ENCODE measurements around the gene ZNF549.
A peak's percentile ranks its signal among the peaks of the same experiment; 100 is the strongest.

The ZNF549 gene

GRCh38 chr19:57566396-57567265 lies 39.5 kb downstream of the ZNF549 start:
- H3K9me3 ChIP-seq (ENCODE audit: control insufficient read depth, low read length): peaks cover 2% of the 10 kb centered on the region
- H3K27ac ChIP-seq (ENCODE audit: insufficient read depth, low read depth, low read length, poor library complexity, severe bottlenecking): no peak overlapping the region
- WGBS, 2 experiments: 66 to 70% methylated on average over 7 of the region's 7 CpGs
- H3K36me3 ChIP-seq (ENCODE audit: control insufficient read depth, insufficient read depth, low read length): peaks cover 3% of the 10 kb centered on the region
- H3K4me1 ChIP-seq (ENCODE audit: control insufficient read depth, insufficient read depth, low read length): no peaks in the 10 kb centered on the region
- no peak overlapping the region for H3K4me3 ChIP-seq (ENCODE audit: insufficient read depth, low read depth, low read length)
- H3K27me3 ChIP-seq (ENCODE audit: control insufficient read depth, insufficient read depth, low read length, poor library complexity, severe bottlenecking): no peaks in the 10 kb centered on the region

GRCh38 chr19:57570707-57571106 lies 43.6 kb downstream of the ZNF549 start:
- Histone ChIP-seq H3K4me1 (ENCODE audit: control insufficient read depth, insufficient read depth, low read length) (no peaks in the 10 kb centered on the region), H3K4me3 (ENCODE audit: insufficient read depth, low read depth, low read length) (no peak overlapping the region), H3K36me3 (ENCODE audit: control insufficient read depth, insufficient read depth, low read length) (peaks cover 44% of the 10 kb centered on the region), H3K27me3 (ENCODE audit: control insufficient read depth, insufficient read depth, low read length, poor library complexity, severe bottlenecking) (no peaks in the 10 kb centered on the region), H3K27ac (ENCODE audit: insufficient read depth, low read depth, low read length, poor library complexity, severe bottlenecking) (no peak overlapping the region), H3K9me3 (ENCODE audit: control insufficient read depth, low read length) (peaks cover 2% of the 10 kb centered on the region)

DNA sequence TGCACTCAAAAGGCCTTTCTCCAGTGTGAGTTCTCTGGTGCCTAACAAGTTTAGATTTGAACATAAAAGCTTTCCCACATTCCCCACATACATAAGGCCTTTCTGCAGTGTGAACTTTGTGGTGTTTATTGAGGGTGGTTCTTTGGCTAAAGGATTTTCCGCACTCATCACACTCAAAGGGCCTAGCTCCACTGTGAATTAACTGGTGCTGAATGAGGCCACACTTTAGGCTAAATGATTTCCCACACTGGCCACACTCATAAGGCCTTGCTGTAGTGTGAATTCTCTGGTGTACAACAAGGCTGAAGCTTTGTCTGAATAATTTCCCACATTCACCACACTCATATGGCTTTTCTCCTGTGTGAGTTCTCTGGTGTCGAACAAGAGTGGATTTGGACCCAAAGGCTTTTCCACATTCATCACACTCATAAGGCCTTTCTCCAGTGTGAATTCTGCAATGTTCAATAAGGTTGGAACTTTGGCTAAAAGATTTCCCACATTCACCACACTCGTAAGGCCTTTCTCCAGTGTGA lies 45.3 kb downstream of the ZNF549 start:
- Histone ChIP-seq H3K4me3 (ENCODE audit: insufficient read depth, low read depth, low read length) (no peak overlapping the region), H3K9me3 (ENCODE audit: control insufficient read depth, low read length) (peaks cover 2% of the 10 kb centered on the region), H3K4me1 (ENCODE audit: control insufficient read depth, insufficient read depth, low read length) (no peaks in the 10 kb centered on the region), H3K27ac (ENCODE audit: insufficient read depth, low read depth, low read length, poor library complexity, severe bottlenecking) (no peak overlapping the region), H3K36me3 (ENCODE audit: control insufficient read depth, insufficient read depth, low read length) (peaks cover 56% of the 10 kb centered on the region), H3K27me3 (ENCODE audit: control insufficient read depth, insufficient read depth, low read length, poor library complexity, severe bottlenecking) (no peaks in the 10 kb centered on the region)
- 99 to 100% methylated on average over 1 to 3 of the region's 3 CpGs for WGBS, 2 experiments

DNA sequence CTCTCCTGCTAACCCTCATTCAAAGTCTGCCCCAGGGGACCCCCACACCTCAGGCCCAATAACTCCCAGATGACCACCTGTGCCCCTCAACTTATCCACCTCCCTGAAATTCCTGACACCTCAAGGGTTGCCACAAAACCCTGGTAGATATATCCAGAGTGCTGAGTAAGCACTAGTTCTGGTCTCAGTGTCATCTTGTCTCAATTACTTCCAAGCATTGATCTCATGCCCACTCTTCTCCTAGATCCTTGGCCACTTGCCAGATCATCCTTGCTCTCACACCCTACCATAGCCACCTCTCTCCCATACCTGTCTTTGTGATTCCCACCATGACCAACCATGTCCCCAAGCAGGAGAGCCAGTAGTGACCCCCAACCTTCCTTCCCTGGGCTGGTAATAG lies 49.5 kb downstream of the ZNF549 start:
- Histone ChIP-seq H3K36me3 (ENCODE audit: control insufficient read depth, insufficient read depth, low read length) (peaks cover 53% of the 10 kb centered on the region), H3K4me1 (ENCODE audit: control insufficient read depth, insufficient read depth, low read length) (no peaks in the 10 kb centered on the region), H3K9me3 (ENCODE audit: control insufficient read depth, low read length) (peaks cover 2% of the 10 kb centered on the region), H3K27me3 (ENCODE audit: control insufficient read depth, insufficient read depth, low read length, poor library complexity, severe bottlenecking) (no peaks in the 10 kb centered on the region), H3K27ac (ENCODE audit: insufficient read depth, low read depth, low read length, poor library complexity, severe bottlenecking) (no peak overlapping the region), H3K4me3 (ENCODE audit: insufficient read depth, low read depth, low read length) (no peak overlapping the region)

DNA sequence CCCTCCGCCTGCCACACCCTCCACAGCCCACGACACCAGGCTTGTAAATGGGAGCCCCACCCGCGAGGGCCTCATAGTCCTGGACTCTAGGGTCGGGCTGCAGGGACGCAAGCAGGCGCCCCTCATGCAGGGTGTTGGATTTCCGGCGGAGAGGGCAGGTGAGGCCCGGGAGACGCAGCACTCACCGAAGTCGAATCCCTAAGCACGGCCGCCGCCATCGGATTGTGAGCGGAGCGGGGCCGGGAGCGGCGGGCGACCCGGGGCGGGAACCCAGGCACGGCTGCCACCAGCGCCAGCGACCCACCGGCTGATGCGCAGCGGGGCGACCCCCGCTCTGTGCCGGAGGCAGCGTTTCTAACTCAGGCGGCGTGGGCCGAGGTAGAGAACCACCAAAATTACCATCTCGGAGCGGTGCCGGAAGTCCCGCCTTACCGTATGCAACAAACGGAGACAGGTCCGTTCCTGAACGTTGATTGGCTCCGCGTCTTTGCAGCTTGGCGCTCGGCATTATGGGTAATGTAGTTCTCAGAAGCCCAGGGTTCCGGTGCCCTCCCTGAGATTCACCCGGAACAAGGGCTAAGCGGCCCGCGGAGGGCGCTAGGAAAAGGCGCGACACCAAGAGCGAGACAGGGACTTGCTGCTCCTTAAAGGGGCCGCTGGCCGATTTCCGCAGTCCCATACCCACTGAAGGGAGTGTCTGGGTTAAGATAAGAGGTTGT lies 51.5 kb downstream of the ZNF549 start, which contains the start of gene ZNF416:
TSS of gene ZNF416 (minus strand) at position 425 of the 719 bp plus-strand sequence. CDS start at position 218, 207 bp downstream.
- Histone ChIP-seq H3K36me3 (ENCODE audit: control insufficient read depth, insufficient read depth, low read length) (peaks cover 33% of the 10 kb centered on the region), H3K4me1 (ENCODE audit: control insufficient read depth, insufficient read depth, low read length) (no peaks in the 10 kb centered on the region), H3K9me3 (ENCODE audit: control insufficient read depth, low read length) (peaks cover 5% of the 10 kb centered on the region), H3K4me3 (ENCODE audit: insufficient read depth, low read depth, low read length) (peak within 1 kb of the TSS; percentile 95), H3K27ac (ENCODE audit: insufficient read depth, low read depth, low read length, poor library complexity, severe bottlenecking) (no peak within 1 kb of the TSS), H3K27me3 (ENCODE audit: control insufficient read depth, insufficient read depth, low read length, poor library complexity, severe bottlenecking) (no peaks in the 10 kb centered on the region)
- 1% methylated on average over 62 of the region's 62 CpGs for WGBS, 2 experiments

GRCh38 chr19:57583104-57583520 lies 56.0 kb downstream of the ZNF549 start:
- WGBS, 2 experiments: 72 to 73% methylated on average over 21 of the region's 21 CpGs
- H3K9me3 ChIP-seq (ENCODE audit: control insufficient read depth, low read length): peaks cover 3% of the 10 kb centered on the region
- H3K4me3 ChIP-seq (ENCODE audit: insufficient read depth, low read depth, low read length): peak overlapping the region; percentile 83
- peaks cover 15% of the 10 kb centered on the region for H3K36me3 ChIP-seq (ENCODE audit: control insufficient read depth, insufficient read depth, low read length)
- H3K4me1 ChIP-seq (ENCODE audit: control insufficient read depth, insufficient read depth, low read length): no peaks in the 10 kb centered on the region
- no peaks in the 10 kb centered on the region for H3K27me3 ChIP-seq (ENCODE audit: control insufficient read depth, insufficient read depth, low read length, poor library complexity, severe bottlenecking)
- no peak overlapping the region for H3K27ac ChIP-seq (ENCODE audit: insufficient read depth, low read depth, low read length, poor library complexity, severe bottlenecking)

DNA sequence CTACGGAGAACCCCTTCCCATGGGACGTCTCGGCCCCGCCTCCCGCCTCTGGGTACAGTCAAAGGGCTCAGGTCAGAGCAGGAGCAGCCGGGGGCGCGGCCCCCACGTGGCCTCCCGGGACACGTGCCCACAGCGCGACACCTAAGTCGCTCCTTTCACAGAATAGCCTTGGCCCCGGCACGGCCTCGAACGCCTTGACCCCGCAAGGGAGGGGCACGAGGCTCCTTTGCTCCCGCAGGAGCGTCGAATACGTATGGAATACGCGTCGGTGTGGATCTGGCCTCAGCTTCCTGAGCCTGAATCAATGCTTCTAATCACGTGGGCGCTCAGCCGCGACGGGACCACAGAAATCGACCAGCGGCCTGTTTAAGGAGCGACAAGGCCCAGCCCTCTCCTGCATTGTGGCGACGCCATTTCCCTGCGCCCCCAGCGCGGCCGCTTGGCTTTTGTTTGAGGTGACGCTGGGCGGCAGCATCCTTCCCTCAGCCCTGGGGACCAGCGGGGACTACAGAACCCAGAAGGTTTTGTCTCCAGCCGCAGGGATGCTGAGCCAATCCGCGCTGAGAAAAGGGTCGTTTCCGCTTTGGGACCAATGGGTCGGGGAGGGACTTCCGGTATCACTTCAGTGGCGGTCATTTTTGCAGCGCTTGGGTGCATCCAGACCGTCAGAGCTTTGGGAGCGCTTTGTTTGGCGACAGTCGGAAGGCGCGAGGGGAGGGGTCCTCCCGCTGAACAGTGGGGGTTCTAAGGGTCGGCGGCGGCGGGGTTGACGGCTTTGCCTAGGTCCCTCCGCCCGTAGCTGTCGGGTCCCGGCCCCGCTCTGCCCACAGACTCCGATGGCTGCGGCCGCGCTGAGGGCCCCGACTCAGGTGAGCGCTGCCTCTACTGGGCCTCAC lies 56.6 kb downstream of the ZNF549 start, which contains the start of gene ZIK1:
TSS of gene ZIK1 (plus strand) at position 625 of the 896 bp plus-strand sequence. CDS start at position 837, 212 bp downstream.
- 5% methylated on average over 76 of the region's 76 CpGs for WGBS, 2 experiments

GRCh38 chr19:57587529-57587928 lies 60.4 kb downstream of the ZNF549 start:
- WGBS, 2 experiments: 95% methylated on average over 1 of the region's 1 CpG
- H3K27me3 ChIP-seq (ENCODE audit: control insufficient read depth, insufficient read depth, low read length, poor library complexity, severe bottlenecking): no peaks in the 10 kb centered on the region
- H3K9me3 ChIP-seq (ENCODE audit: control insufficient read depth, low read length): peaks cover 14% of the 10 kb centered on the region
- H3K4me1 ChIP-seq (ENCODE audit: control insufficient read depth, insufficient read depth, low read length): no peaks in the 10 kb centered on the region
- H3K4me3 ChIP-seq (ENCODE audit: insufficient read depth, low read depth, low read length): no peak overlapping the region
- no peak overlapping the region for H3K27ac ChIP-seq (ENCODE audit: insufficient read depth, low read depth, low read length, poor library complexity, severe bottlenecking)
- H3K36me3 ChIP-seq (ENCODE audit: control insufficient read depth, insufficient read depth, low read length): peaks cover 55% of the 10 kb centered on the region

More for the DNA sequence above, 56.6 kb downstream of the ZNF549 start, which contains the start of gene ZIK1:
- H3K27me3 ChIP-seq (ENCODE audit: control insufficient read depth, insufficient read depth, low read length, poor library complexity, severe bottlenecking): no peaks in the 10 kb centered on the region
- H3K27ac ChIP-seq (ENCODE audit: insufficient read depth, low read depth, low read length, poor library complexity, severe bottlenecking): peak within 1 kb of the TSS; percentile 32
- peak within 1 kb of the TSS; percentile 83 for H3K4me3 ChIP-seq (ENCODE audit: insufficient read depth, low read depth, low read length)
- peaks cover 3% of the 10 kb centered on the region for H3K9me3 ChIP-seq (ENCODE audit: control insufficient read depth, low read length)
- peaks cover 21% of the 10 kb centered on the region for H3K36me3 ChIP-seq (ENCODE audit: control insufficient read depth, insufficient read depth, low read length)
- H3K4me1 ChIP-seq (ENCODE audit: control insufficient read depth, insufficient read depth, low read length): no peaks in the 10 kb centered on the region

- WGBS, 2 experiments: 65 to 68% methylated on average over 6 to 8 of the region's 8 CpGs
- Histone ChIP-seq H3K27ac (ENCODE audit: insufficient read depth, low read depth, low read length, poor library complexity, severe bottlenecking) (no peak overlapping the region), H3K36me3 (ENCODE audit: control insufficient read depth, insufficient read depth, low read length) (no peaks in the 10 kb centered on the region), H3K27me3 (ENCODE audit: control insufficient read depth, insufficient read depth, low read length, poor library complexity, severe bottlenecking) (no peaks in the 10 kb centered on the region), H3K9me3 (ENCODE audit: control insufficient read depth, low read length) (no peaks in the 10 kb centered on the region), H3K4me3 (ENCODE audit: insufficient read depth, low read depth, low read length) (peak overlapping the region; percentile 92), H3K4me1 (ENCODE audit: control insufficient read depth, insufficient read depth, low read length) (peaks cover 5% of the 10 kb centered on the region)
These were observed 72.2 kb downstream of the ZNF549 start for GRCh38 chr19:57599377-57599760.
